Fibroblast of mammary gland (primary cell): ENCODE data around the gene SGCE.

Experiments used
- DNase-seq: peaks from one replicate; pipeline ENCODE4 v3.0.0-alpha.2; 2010; ENCODE audit warnings: low read depth
- H3K4me3 ChIP-seq: 2 replicates; pipeline ENCODE4 v1.5.1; 2011; ENCODE audit warnings: low read depth, mild to moderate bottlenecking, low read length, moderate library complexity; ENCODE audit not compliant: control insufficient read depth
- TF ChIP-seq, protein P1 (sequence below): conservative IDR thresholded peaks from 2 replicates; pipeline ENCODE4 v1.5.1; 2011; ENCODE audit warnings: low read depth, low read length, inconsistent platforms; ENCODE audit not compliant: control insufficient read depth, insufficient read depth

The SGCE gene

DNA sequence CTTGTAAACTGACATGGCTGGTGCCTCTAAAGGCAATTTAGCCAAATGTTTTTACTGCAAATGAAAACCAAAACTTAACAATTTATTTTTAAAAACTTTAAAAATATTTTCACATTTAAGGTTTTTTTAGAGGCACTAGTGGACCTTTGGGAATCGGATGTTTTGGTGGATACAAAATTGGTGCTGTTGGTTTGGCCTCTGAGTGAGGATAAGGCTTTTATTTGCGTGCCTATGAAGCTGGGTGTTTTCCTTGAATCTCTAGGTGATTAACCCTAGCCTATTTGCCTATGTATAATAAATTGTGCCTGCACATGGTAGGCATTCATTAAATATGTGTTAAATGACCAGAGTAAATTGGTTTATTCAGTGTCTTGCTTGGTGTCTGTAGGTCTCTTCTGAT is 2.9 kb upstream of the SGCE start:
- no peak overlapping the region for H3K4me3 ChIP-seq
- DNase-seq = no peak
- TF ChIP-seq, protein P1, sequence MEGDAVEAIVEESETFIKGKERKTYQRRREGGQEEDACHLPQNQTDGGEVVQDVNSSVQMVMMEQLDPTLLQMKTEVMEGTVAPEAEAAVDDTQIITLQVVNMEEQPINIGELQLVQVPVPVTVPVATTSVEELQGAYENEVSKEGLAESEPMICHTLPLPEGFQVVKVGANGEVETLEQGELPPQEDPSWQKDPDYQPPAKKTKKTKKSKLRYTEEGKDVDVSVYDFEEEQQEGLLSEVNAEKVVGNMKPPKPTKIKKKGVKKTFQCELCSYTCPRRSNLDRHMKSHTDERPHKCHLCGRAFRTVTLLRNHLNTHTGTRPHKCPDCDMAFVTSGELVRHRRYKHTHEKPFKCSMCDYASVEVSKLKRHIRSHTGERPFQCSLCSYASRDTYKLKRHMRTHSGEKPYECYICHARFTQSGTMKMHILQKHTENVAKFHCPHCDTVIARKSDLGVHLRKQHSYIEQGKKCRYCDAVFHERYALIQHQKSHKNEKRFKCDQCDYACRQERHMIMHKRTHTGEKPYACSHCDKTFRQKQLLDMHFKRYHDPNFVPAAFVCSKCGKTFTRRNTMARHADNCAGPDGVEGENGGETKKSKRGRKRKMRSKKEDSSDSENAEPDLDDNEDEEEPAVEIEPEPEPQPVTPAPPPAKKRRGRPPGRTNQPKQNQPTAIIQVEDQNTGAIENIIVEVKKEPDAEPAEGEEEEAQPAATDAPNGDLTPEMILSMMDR = no peak

DNA sequence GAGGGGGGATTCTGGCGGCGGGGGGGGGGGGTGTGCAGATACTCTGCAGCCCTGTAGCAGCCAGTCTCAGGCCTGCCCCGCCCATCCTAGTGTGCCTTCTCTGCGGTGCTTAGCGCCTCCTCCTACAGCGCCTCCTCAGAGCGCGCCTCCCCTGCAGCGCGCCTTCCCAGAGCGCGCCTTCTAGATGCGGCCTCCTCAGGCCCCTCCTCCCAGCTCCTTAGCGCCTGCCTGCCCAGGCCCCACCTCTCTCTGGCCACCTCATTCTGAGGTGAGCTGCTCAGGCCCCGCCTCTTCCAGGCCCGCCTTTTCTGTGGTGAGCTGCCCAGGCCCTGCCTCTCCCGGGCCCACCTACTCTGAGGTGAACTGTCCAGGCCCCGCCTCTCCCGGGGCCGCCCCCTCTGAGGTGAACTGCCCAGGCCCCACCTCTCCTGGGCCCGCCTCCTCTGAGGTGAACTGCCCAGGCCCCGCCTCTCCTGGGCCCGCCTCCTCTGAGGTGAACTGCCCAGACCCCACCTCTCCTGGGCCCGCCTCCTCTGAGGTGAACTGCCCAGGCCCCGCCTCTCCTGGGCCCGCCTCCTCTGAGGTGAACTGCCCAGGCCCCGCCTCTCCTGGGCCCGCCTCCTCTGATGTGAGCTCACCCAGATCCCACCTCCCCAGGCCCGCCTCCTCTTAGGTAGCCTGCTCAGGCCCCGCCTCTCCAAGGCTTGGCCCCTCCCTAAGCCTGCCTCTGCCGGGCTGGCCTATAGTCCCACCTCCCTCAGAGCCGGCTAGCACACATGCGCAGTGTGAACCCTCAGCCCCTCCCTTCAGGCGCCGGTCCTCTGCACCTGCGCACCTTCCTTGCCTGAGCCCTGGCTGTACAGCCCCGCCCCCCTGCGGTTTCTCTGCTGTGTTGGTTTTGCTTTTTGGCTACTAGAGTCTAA is 2.1 kb upstream of the SGCE start:
- TF ChIP-seq, protein P1 = no peak
- peak overlapping the region; percentile 63 for H3K4me3 ChIP-seq
- peak; percentile 90 for DNase-seq

DNA sequence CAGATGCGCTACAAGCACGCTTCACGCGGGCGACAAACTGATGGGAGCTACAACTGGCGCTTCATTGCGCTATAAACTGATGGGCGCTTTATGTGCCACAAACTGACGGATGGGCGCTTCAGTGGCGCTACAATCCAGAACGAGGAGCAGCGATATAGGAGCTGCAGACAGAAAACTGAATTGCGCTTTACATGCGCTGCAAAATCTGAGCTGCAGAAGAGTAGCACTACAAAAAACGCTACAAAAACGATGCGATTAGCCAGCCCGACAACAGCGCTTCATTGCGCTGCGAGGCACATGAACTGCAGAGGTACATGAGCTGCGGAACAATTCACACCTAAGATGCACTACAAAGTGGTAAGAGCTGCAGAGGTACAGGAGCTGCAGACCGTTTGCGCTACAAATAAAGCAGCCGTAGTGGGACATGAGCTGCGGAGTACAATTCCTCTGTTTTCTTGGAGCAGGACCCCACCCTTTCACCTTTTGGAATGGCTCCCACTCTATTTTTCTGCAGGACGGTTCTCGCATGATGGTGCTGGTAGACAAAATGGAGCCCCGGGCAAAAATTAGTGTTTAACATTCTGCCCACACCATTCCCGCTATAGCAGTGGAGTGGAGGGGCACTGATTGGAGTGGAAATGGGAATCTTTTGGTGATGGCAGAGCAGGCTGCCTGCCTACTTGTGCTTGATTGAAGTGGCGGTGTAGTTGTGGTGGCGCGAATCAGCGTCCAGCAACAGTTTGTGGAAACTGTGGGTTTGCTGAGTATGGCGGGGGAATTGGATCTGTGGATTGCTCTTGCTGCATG is 1.2 kb upstream of the SGCE start:
- DNase-seq = peak; percentile 53
- H3K4me3 ChIP-seq = peak overlapping the region; percentile 63
- TF ChIP-seq, protein P1 = no peak

DNA sequence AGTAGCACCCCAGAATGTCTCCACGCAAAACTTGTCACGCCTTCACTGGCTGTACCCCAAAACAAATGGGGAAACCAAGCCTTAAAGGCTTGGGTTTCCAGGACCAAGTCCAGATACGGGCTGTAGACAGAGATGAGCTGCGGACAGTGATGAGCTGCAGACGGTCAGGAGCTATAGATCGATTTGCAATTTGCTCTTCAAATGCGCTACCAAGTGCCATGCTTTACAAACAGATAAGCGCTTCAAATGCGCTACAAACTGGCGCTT is 658 bp upstream of the SGCE start:
- TF ChIP-seq, protein P1 = no peak
- no peak for DNase-seq
- peak overlapping the region; percentile 63 for H3K4me3 ChIP-seq

DNA sequence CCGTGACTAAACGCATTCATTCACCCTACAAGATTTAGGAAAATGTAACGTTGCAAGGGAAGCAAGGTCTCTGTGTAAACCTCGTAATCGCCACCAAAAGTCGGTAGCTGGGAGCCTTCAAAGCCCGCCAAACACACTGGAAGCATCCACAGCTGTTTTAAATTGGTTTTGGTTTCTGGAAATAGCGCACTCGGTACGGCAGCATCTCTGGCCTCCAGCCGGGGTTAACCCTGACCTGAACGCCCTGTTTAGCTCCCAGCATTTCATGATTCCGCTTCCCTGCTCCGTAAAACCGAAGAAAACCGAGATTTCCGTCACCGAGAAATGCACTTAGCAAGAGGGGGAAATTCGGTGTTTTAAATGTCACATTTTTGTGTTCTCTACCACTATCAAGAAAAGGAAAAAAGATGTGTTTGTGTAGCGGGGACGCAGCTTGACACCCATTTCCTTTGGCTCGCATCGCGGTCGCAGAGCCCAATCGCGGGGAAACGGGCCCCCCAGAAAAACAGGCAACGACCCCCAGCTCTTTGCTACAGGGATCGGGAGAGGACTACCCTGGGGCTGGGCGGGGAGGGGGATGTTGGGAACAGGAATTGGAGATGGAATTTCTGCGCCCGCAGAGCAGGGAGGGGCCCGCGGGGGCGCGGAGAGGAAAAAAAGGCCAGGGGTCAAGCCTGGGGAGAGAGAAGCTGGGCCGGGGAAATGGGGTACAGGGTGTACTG is 646 bp downstream of the SGCE start:
- TF ChIP-seq, protein P1 = no peak
- DNase-seq = peak; percentile 79
- peak overlapping the region; percentile 69 for H3K4me3 ChIP-seq

DNA sequence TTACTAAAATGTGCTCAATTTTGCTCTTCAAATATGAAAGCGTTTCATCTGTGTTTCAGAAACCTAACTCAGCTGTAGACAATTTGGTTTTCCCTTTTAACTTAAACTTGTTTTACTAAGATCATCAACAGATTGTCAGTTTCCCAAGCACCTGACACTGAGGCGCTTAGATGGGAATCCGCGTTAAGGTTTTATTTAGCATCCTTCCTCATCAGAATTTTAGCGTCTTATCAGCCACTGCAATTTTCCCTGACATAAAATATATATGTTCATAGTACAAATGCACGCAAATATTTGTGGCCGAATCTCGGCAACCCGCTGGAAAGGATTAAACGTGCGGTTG is 1.2 kb downstream of the SGCE start:
- DNase-seq = no peak
- TF ChIP-seq, protein P1 = no peak
- peak overlapping the region; percentile 69 for H3K4me3 ChIP-seq
